SK-N-SH (cell line): ENCODE measurements around the gene DVL1. TPM values are rescaled to one million over a fixed set of nuclear protein-coding genes. Genes with fewer than 3 reads are reported as not detected.

ENCODE experiments used
- CTCF ChIA-PET: fragments of 300-600, 350-600 bp; formaldehyde crosslinking; extraction: SDS; loops from one replicate; lab custom pipeline; 2021; lab: Yijun Ruan, JAX
- POLR2A ChIA-PET: fragments of 350-600 bp; sonication (Branson Sonifier 250); formaldehyde crosslinking; extraction: SDS; loops from one replicate; lab custom pipeline; 2020; ENCODE audit warnings: antibody characterized with exemption, inconsistent platforms; lab: Yijun Ruan, JAX
- DNase-seq: peaks from one replicate; pipeline ENCODE4 v3.0.0; 2012
- H2AFZ ChIP-seq: fragments of 200-600 bp; sonication (generic); 2 replicates; pipeline ENCODE4 v1.8.1; 2016; ENCODE audit warnings: antibody characterized with exemption, mild to moderate bottlenecking, low read depth
- H3F3A ChIP-seq: fragments of 200-600 bp; sonication (generic); replicated peaks from 2 replicates; pipeline ENCODE3; 2016; ENCODE audit warnings: antibody characterized with exemption, mild to moderate bottlenecking; ENCODE audit not compliant: insufficient read depth
- H3K27ac ChIP-seq, 2 experiments: fragments of 200-500 bp in 1 of 2; fragments of 200-600 bp in 1 of 2; sonication (Bioruptor generic) in 1 of 2; sonication (generic), shearing (Covaris generic) in 1 of 2; 2 replicates each; pipeline versions ENCODE4 v1.5.1 to v1.6.1; 2014 to 2016; ENCODE audit warnings: low read depth in 2 of 2, inconsistent platforms in 1 of 2, low read length in 1 of 2, mild to moderate bottlenecking in 1 of 2, mixed read lengths in 1 of 2
- H3K27me3 ChIP-seq: fragments of 200-600 bp; sonication (generic), shearing (Covaris generic); 2 replicates; pipeline ENCODE4 v1.6.1; 2016; ENCODE audit warnings: mixed run types; ENCODE audit not compliant: insufficient read depth
- H3K36me3 ChIP-seq, 2 experiments: fragments of 200-500 bp in 1 of 2; fragments of 200-600 bp in 1 of 2; sonication (Bioruptor generic) in 1 of 2; sonication (generic) in 1 of 2; replicated peaks in 1 of 2; 2 replicates each; pipeline versions ENCODE3 to v1.5.1; 2014 to 2016; ENCODE audit warnings: low read length in 1 of 2, mild to moderate bottlenecking in 1 of 2; ENCODE audit not compliant: insufficient read depth in 2 of 2, control insufficient read depth in 1 of 2
- H3K4me1 ChIP-seq, 2 experiments: fragments of 200-500 bp in 1 of 2; fragments of 200-600 bp in 1 of 2; sonication (Bioruptor generic) in 1 of 2; sonication (generic), shearing (Covaris generic) in 1 of 2; 2 replicates each; pipeline versions ENCODE4 v1.5.1 to v1.6.1; 2014 to 2016; ENCODE audit warnings: low read depth in 1 of 2, low read length in 1 of 2, mixed run types in 1 of 2; ENCODE audit not compliant: insufficient read depth in 2 of 2, control insufficient read depth in 1 of 2
- H3K4me2 ChIP-seq: fragments of 200-600 bp; sonication (generic), shearing (Covaris generic); 2 replicates; pipeline ENCODE4 v1.6.1; 2017; ENCODE audit warnings: mixed run types
- H3K4me3 ChIP-seq, 2 experiments: fragments of 200-500 bp in 1 of 2; fragments of 200-600 bp in 1 of 2; sonication (Bioruptor generic) in 1 of 2; sonication (generic), shearing (Covaris generic) in 1 of 2; 2 replicates each; pipeline versions ENCODE4 v1.5.1 to v1.8.1; 2014 to 2016; ENCODE audit warnings: low read depth in 2 of 2, inconsistent platforms in 1 of 2, low read length in 1 of 2, mild to moderate bottlenecking in 1 of 2, mixed read lengths in 1 of 2, moderate library complexity in 1 of 2
- H3K79me2 ChIP-seq: fragments of 200-600 bp; sonication (generic); 2 replicates; pipeline ENCODE4 v1.8.1; 2017; ENCODE audit warnings: mild to moderate bottlenecking; ENCODE audit not compliant: insufficient read depth
- H3K9ac ChIP-seq: fragments of 200-600 bp; sonication (generic); 2 replicates; pipeline ENCODE4 v1.6.1; 2017; ENCODE audit warnings: mixed run types
- H3K9me2 ChIP-seq: fragments of 200-600 bp; sonication (generic); 2 replicates; pipeline ENCODE4 v1.6.1; 2017; ENCODE audit warnings: mixed run types
- H3K9me3 ChIP-seq: fragments of 200-600 bp; sonication (generic); 2 replicates; pipeline ENCODE4 v1.6.1; 2017; ENCODE audit warnings: mixed run types, mild to moderate bottlenecking, moderate library complexity
- H4K20me1 ChIP-seq: fragments of 200-600 bp; sonication (generic); 2 replicates; pipeline ENCODE4 v1.6.1; 2017; ENCODE audit warnings: mild to moderate bottlenecking, mixed run types; ENCODE audit not compliant: insufficient read depth
- EZH2phosphoT487 ChIP-seq: fragments of 200-600 bp; sonication (generic); IDR thresholded peaks from 2 replicates; pipeline ENCODE4 v1.6.1; 2017; ENCODE audit warnings: low read depth, mixed run types, mild to moderate bottlenecking, antibody characterized with exemption, moderate library complexity, borderline replicate concordance
- FOSL2 ChIP-seq: IDR thresholded peaks from 2 replicates; pipeline ENCODE4 v1.4.0; 2012; ENCODE audit warnings: low read depth, mild to moderate bottlenecking, moderate library complexity, borderline replicate concordance
- FOXJ3 ChIP-seq: sonication (generic); formaldehyde crosslinking; IDR thresholded peaks from 2 replicates; pipeline ENCODE4 v1.5.1; 2020; ENCODE audit warnings: mild to moderate bottlenecking, missing genetic modification reagents
- IRF3 ChIP-seq: fragments of 150-350 bp; IDR thresholded peaks from 2 replicates; pipeline ENCODE4 v1.6.1; 2016; ENCODE audit warnings: mild to moderate bottlenecking, low read depth, low read length
- MEF2A ChIP-seq: IDR thresholded peaks from 2 replicates; pipeline ENCODE4 v1.4.0; 2012; ENCODE audit warnings: low read depth, borderline replicate concordance
- MXI1 ChIP-seq: IDR thresholded peaks from 2 replicates; pipeline ENCODE4 v1.6.1; 2012; ENCODE audit warnings: mild to moderate bottlenecking, low read depth, low read length, improper control_type of control experiment
- NRF1 ChIP-seq: IDR thresholded peaks from 2 replicates; pipeline ENCODE4 v1.6.1; 2012; ENCODE audit warnings: low read depth, mild to moderate bottlenecking, low read length
- POLR2AphosphoS5 ChIP-seq: IDR thresholded peaks from 2 replicates; pipeline ENCODE4 v1.6.1; 2012; ENCODE audit warnings: low read depth, low read length
- RAD21 ChIP-seq: IDR thresholded peaks from 2 replicates; pipeline ENCODE4 v1.6.1; 2012; ENCODE audit warnings: mild to moderate bottlenecking, low read length
- RCOR1 ChIP-seq: fragments of 150-350 bp; IDR thresholded peaks from 2 replicates; pipeline ENCODE4 v1.6.1; 2017; ENCODE audit warnings: antibody characterized with exemption, low read length
- RFX5 ChIP-seq: IDR thresholded peaks from 2 replicates; pipeline ENCODE4 v1.6.1; 2012; ENCODE audit warnings: mild to moderate bottlenecking, improper control_type of control experiment, low read length
- SIN3A ChIP-seq: IDR thresholded peaks from 2 replicates; pipeline ENCODE4 v1.6.1; 2012; ENCODE audit warnings: low read depth, mild to moderate bottlenecking, low read length, moderate library complexity, borderline replicate concordance
- TEAD4 ChIP-seq: IDR thresholded peaks from 2 replicates; pipeline ENCODE4 v1.4.0; 2012; ENCODE audit warnings: mild to moderate bottlenecking, borderline replicate concordance; ENCODE audit not compliant: insufficient read depth
- YY1 ChIP-seq: IDR thresholded peaks from 2 replicates; pipeline ENCODE4 v1.4.0; 2012; ENCODE audit warnings: low read depth, mild to moderate bottlenecking
- WGBS: methylation state at CpG from one replicate; pipeline ENCODE4 v1.1.6; 2017; ENCODE audit warnings: low lambda C conversion rate; 5-methylcytosine and 5-hydroxymethylcytosine counted together
- polyA plus RNA-seq, 3 experiments: library from polyadenylated mRNA; depleted of rRNA; stranded (reverse); fragments of >200 nt; gene quantifications; 2 replicates each; pipeline ENCODE4 v1.2.3, GENCODE V29; 2012
- TF ChIP-seq, protein P1 (sequence below): fragments of 200-600 bp; sonication (generic); IDR thresholded peaks from 2 replicates; pipeline ENCODE4 v1.6.1; 2017; ENCODE audit warnings: antibody characterized with exemption, mild to moderate bottlenecking, moderate library complexity
- TF ChIP-seq, protein P2 (sequence below): IDR thresholded peaks from 2 replicates; pipeline ENCODE4 v1.4.0; 2012; ENCODE audit warnings: low read depth, borderline replicate concordance

The DVL1 gene
- polyA plus RNA-seq, 1 of the 3 experiments (the other 2 are of a cell fraction), result 32.0 TPM

GRCh38 chr1:1326075-1326605, 23.1 kb downstream of the DVL1 start:
- no peak for TF ChIP-seq RCOR1
- no peak for TF ChIP-seq YY1
- no peak for TF ChIP-seq POLR2AphosphoS5
- TF ChIP-seq MEF2A, result no peak
- TF ChIP-seq, all 33 proteins: peak for 0
- DNase-seq, result no peak
- peak overlapping the region; percentile 74 to 80; a peak in 2 of 4 replicates for H3K4me3 ChIP-seq
- peaks cover 5% of the 10 kb centered on the region for H3F3A ChIP-seq
- peak overlapping the region; percentile 80; the same call in 1 of the 2 replicates for H3K9ac ChIP-seq
- H3K9me3 ChIP-seq, result no peaks in the 10 kb centered on the region
- H4K20me1 ChIP-seq, result peaks cover 20% of the 10 kb centered on the region
- CTCF ChIA-PET, result interaction anchor here (1.0 to 1.6 kb wide), 5 partner anchors 19 to 46 kb away, joined by 3 to 5 read pairs (median 3); no protein-coding TSS in a partner anchor
- peaks cover 0 to 23% of the 10 kb centered on the region in 2 experiments for H3K36me3 ChIP-seq
- POLR2A ChIA-PET, result no interaction called here
- no peak overlapping the region for H2AFZ ChIP-seq
- H3K4me2 ChIP-seq, result 0 out of 2 replicates have a peak overlapping the region, but pooled peaks have one; percentile 95
- H3K4me1 ChIP-seq, result peaks cover 0 to 38% of the 10 kb centered on the region in 2 experiments; a peak in 1 of 4 replicates
- no peaks in the 10 kb centered on the region for H3K9me2 ChIP-seq
- peaks cover 49% of the 10 kb centered on the region for H3K79me2 ChIP-seq
- no peak overlapping the region for H3K27ac ChIP-seq
- WGBS, result 74% methylated on average over 8 of the region's 8 CpGs
- no peaks in the 10 kb centered on the region for H3K27me3 ChIP-seq

- ChIA-PET CTCF (interaction anchor here (1.0 to 1.6 kb wide), 5 partner anchors 19 to 47 kb away, joined by 3 to 5 read pairs (median 3); no protein-coding TSS in a partner anchor), POLR2A (interaction anchor here (1.0 kb wide), 1 partner anchor 16 kb away, joined by 3 read pairs; no protein-coding TSS in a partner anchor)
- no peak overlapping the region for H2AFZ ChIP-seq
Observed at GRCh38 chr1:1325288-1326074, 23.7 kb downstream of the DVL1 start.

More at GRCh38 chr1:1325288-1326074, 23.7 kb downstream of the DVL1 start:
- Histone ChIP-seq H3K9me2 (no peaks in the 10 kb centered on the region), H3K79me2 (peaks cover 56% of the 10 kb centered on the region), H4K20me1 (peaks cover 26% of the 10 kb centered on the region), H3K9me3 (no peaks in the 10 kb centered on the region), H3K4me1 (peaks cover 0 to 31% of the 10 kb centered on the region in 2 experiments; a peak in 1 of 4 replicates), H3K27me3 (no peaks in the 10 kb centered on the region), H3K9ac (peak overlapping the region; percentile 80), H3K36me3 (peaks cover 0 to 26% of the 10 kb centered on the region in 2 experiments), H3K4me3 (peak overlapping the region; percentile 74 to 80), H3F3A (peaks cover 5% of the 10 kb centered on the region), H3K27ac (peak overlapping the region; percentile 44 to 66; a peak in 2 of 4 replicates), H3K4me2 (peak overlapping the region; percentile 95)
- TF ChIP-seq FOXJ3 (no peak), MXI1 (no peak), YY1 (no peak), FOSL2 (no peak), EZH2phosphoT487 (no peak), IRF3 (no peak), RFX5 (no peak), RCOR1 (no peak), RAD21 (no peak), NRF1 (no peak), TEAD4 (no peak), POLR2AphosphoS5 (no peak), SIN3A (no peak)
- TF ChIP-seq, protein P1, sequence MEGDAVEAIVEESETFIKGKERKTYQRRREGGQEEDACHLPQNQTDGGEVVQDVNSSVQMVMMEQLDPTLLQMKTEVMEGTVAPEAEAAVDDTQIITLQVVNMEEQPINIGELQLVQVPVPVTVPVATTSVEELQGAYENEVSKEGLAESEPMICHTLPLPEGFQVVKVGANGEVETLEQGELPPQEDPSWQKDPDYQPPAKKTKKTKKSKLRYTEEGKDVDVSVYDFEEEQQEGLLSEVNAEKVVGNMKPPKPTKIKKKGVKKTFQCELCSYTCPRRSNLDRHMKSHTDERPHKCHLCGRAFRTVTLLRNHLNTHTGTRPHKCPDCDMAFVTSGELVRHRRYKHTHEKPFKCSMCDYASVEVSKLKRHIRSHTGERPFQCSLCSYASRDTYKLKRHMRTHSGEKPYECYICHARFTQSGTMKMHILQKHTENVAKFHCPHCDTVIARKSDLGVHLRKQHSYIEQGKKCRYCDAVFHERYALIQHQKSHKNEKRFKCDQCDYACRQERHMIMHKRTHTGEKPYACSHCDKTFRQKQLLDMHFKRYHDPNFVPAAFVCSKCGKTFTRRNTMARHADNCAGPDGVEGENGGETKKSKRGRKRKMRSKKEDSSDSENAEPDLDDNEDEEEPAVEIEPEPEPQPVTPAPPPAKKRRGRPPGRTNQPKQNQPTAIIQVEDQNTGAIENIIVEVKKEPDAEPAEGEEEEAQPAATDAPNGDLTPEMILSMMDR, result no peak
- TF ChIP-seq, protein P2, sequence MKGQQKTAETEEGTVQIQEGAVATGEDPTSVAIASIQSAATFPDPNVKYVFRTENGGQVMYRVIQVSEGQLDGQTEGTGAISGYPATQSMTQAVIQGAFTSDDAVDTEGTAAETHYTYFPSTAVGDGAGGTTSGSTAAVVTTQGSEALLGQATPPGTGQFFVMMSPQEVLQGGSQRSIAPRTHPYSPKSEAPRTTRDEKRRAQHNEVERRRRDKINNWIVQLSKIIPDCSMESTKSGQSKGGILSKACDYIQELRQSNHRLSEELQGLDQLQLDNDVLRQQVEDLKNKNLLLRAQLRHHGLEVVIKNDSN, result no peak
- WGBS, result 47% methylated on average over 7 of the region's 16 CpGs
- no peak for DNase-seq
